ENCODE data around the gene IL36G.

GRCh38 chr2:113002677-113003076 lies 24.9 kb downstream of the IL36G start:
- no peak for TF ChIP-seq EZH2 (IDR thresholded peaks at IDR 0.05; ENCODE audit: low read length, missing control alignments)
- TF ChIP-seq, protein P1, sequence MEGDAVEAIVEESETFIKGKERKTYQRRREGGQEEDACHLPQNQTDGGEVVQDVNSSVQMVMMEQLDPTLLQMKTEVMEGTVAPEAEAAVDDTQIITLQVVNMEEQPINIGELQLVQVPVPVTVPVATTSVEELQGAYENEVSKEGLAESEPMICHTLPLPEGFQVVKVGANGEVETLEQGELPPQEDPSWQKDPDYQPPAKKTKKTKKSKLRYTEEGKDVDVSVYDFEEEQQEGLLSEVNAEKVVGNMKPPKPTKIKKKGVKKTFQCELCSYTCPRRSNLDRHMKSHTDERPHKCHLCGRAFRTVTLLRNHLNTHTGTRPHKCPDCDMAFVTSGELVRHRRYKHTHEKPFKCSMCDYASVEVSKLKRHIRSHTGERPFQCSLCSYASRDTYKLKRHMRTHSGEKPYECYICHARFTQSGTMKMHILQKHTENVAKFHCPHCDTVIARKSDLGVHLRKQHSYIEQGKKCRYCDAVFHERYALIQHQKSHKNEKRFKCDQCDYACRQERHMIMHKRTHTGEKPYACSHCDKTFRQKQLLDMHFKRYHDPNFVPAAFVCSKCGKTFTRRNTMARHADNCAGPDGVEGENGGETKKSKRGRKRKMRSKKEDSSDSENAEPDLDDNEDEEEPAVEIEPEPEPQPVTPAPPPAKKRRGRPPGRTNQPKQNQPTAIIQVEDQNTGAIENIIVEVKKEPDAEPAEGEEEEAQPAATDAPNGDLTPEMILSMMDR (conservative IDR thresholded peaks at IDR 0.05 in 1 of 2, IDR thresholded peaks at IDR 0.05 in 1 of 2; ENCODE audit: low read depth in 1 of 2, low read length in 2 of 2) = no peak
